Right kidney (tissue), 9 donors: ENCODE measurements around the gene C1RL.

Source experiments
- DNase-seq: peaks from one replicate; pipeline ENCODE4 v3.0.0-alpha.2; 2016
- long read RNA-seq, 8 donors: transcript quantifications; one replicate each; lab custom pipeline, GENCODE V29; 2026

The C1RL gene
- long read RNA-seq, donor 1, partial matches to known transcripts, result 0 of 7 reads
- long read RNA-seq, donor 1, other reads (novel, unspliced or antisense), result 0 of 7 reads
- long read RNA-seq, donor 2, partial matches to known transcripts, result 0 of 4 reads
- long read RNA-seq, donor 2, other reads (novel, unspliced or antisense), result 0 of 4 reads
- long read RNA-seq, donor 3, partial matches to known transcripts, result 0 of 5 reads
- long read RNA-seq, donor 3, other reads (novel, unspliced or antisense), result 0 of 5 reads
- long read RNA-seq, donor 4, partial matches to known transcripts, result 0 of 8 reads
- long read RNA-seq, donor 4, other reads (novel, unspliced or antisense), result 0 of 8 reads
- long read RNA-seq, donor 5, partial matches to known transcripts, result 0 of 6 reads
- long read RNA-seq, donor 5, other reads (novel, unspliced or antisense), result 0 of 6 reads
- long read RNA-seq, donor 6, partial matches to known transcripts, result 0 of 2 reads
- long read RNA-seq, donor 6, other reads (novel, unspliced or antisense), result 0 of 2 reads
- long read RNA-seq, donor 7, partial matches to known transcripts, result 6 of 11 reads
- long read RNA-seq, donor 7, other reads (novel, unspliced or antisense), result 0 of 11 reads
- long read RNA-seq, donor 8, partial matches to known transcripts, result 0 of 2 reads
- long read RNA-seq, donor 8, other reads (novel, unspliced or antisense), result 0 of 2 reads

- peak; percentile 91 for DNase-seq
Measured at GRCh38 chr12:7108796-7109571, at the start of gene C1RL. Gene C1RL (minus strand): TSS chr12:7109214. CDS start chr12:7109180, 34 bp downstream.

GRCh38 chr12:7157391-7157790, 48.4 kb upstream of the C1RL start:
- no peak for DNase-seq

- no peak for DNase-seq
Measured at GRCh38 chr12:7156259-7157197, 47.5 kb upstream of the C1RL start.

- no peak for DNase-seq
Measured at GRCh38 chr12:7155471-7156034, 46.5 kb upstream of the C1RL start.

GRCh38 chr12:7154901-7155470, 46.0 kb upstream of the C1RL start:
- no peak for DNase-seq

- DNase-seq, result no peak
Measured at GRCh38 chr12:7154042-7154441, 45.0 kb upstream of the C1RL start.

- no peak for DNase-seq
Measured at GRCh38 chr12:7152818-7153217, 43.8 kb upstream of the C1RL start.

- no peak for DNase-seq
Measured at GRCh38 chr12:7151532-7151931, 42.5 kb upstream of the C1RL start.

DNA sequence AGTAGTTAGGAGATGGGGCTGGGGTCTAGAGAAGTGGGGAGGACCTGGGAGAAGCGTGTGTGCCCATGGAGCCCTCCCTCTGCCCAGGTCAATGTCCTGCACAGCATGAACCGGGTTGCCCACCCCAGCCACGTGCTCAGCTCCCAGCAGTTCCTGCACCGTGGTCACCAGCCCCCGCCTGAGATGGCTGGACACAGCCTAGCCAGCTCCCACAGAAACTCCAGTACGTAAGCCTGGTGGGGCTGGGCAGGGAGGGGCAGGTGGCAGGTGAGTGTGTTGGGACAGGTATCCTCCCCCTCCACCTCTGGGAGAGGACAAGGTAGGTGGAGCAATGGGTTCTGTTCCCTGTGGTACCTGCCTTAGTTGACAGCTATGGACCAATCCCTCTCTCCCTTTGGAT, 41.8 kb upstream of the C1RL start:
- no peak for DNase-seq

DNA sequence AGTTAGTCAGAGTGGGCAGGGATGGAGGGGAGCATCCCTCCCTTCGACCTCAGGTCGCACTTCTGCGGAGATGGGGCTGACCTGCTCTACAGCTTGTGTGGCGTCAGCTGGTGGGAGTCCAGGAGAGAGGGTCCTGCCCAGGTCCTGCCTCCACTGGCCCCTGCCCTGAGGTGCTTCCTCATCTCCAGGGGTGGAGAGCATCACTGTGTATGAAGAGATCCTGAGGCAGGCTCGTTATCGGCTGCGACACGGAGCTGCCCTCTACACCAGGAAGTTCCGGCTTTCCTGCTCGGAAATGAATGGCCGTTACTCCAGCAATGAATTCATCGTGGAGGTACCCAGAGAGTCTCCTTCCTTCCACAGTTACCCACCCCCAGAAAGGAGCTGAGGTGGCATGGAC, 41.3 kb upstream of the C1RL start:
- DNase-seq, result no peak

DNA sequence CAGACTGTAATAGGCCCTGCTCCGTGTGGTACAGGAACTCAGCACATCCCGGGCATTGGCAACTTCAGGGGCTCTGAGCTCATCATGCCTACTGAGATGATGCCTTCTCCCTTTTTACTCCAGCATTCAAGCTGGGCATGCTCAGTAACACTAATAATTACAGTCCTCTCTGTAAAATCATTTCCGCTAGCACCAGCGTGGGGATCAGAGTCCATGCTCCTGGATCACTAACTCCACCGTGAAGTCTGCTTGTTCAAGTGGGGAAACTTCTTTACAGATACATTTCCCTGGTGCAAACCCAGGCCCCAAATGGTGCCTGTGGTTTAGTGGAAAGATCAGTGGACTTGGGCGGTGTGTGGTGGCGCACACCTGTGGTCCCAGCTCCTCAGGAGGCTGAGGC, 37.9 kb upstream of the C1RL start:
- DNase-seq, result no peak

GRCh38 chr12:7146228-7146627, 37.2 kb upstream of the C1RL start:
- no peak for DNase-seq

DNA sequence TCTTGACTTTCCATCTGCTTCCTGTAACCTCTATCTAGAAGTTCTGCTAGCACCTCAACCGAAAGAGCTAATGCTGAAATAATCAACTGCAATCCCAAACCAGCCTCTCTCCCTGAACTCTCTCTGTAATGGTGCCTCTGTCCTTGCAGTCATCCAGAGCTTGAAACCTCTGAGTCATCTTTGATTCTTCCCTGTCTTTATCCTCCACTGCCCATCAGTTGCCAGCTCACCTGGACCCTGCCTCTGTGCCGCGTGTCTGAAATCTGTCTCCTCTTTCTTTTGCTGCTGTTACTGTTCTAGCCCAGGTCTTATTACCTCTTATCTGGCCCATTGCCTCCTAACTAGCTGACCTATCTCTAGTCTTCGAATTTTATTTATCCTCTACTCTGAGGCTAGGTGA, 36.7 kb upstream of the C1RL start:
- DNase-seq, result no peak

DNA sequence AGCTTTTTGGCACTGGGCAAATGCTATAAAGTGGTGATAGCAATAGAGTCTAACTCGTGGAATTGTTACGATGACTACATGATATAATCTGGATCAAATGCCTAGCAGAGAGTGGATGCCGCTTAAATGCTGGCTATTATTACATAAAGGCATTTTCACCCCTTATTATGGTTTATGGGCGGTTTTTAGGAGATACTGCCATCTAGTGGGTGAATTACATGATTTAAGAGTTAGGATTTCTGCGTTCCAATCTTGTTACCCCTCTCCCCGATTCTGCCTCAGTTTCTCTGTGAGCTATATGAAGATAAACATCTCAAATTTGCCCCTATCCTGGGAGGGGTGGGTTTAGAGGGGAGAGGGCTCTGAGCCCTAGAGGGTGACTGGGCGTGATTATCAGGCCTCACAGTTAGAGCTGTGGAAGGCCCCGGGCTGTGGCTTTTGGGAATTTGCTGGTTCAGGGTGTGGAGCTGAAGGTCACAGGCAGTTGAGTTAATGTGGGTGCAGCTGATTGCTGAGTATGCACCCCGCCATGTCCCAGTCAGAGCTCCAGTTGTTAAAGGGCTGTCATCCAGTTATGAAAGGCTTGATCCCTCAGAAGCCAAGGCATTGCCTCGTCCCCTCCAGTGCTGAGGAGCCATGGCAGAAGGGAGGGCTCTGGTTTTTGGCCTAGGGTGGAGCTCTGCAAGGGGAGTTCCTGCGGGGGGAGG, 35.6 kb upstream of the C1RL start:
- DNase-seq, result no peak

DNA sequence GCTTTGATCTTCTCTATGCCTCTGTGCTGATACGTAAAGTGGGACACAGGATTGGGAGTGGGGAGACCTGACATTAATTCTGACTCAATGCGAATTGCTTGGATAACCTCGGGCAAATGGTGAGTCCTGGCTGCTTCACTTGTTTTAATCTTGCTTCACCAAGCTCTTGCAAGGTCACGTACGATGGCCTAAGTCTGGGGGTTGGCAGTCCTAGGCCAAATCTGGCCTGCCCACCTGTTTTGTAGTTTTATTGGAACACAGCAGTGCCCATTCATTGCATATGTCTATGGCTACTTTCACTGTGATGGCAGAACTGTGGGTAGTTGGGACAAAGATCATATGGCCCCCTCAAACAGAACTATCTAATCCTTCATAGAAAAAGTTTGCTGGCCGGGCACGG, 34.5 kb upstream of the C1RL start:
- no peak for DNase-seq

DNA sequence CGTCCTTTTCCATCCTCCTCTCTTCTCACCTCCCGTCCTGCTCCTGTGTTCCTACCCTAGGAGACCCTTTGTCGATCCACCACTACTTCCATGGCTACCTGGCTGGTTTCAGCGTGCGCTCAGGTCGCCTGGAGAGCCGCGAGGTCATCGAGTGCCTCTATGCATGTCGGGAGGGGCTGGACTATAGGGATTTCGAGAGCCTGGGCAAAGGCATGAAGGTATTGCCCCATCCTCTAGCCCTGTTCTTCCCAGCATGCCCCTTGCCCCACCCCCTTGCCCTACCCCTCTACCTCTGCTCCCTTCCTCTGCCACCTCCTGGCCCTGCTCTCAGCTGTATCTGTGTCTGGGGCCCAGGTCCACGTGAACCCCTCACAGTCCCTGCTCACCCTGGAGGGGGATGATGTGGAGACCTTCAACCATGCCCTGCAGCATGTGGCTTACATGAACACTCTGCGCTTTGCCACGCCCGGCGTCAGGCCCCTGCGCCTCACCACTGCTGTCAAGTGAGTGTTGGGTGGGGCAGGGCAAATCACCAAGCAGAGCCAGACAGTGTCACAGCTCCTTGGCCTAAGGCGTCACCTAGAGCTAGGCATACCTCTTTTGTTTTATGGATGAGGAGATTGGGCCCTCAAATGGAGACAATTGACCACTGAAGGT, 33.9 kb upstream of the C1RL start:
- no peak for DNase-seq

- DNase-seq, result no peak
Measured at GRCh38 chr12:7142056-7142644, 33.1 kb upstream of the C1RL start.

DNA sequence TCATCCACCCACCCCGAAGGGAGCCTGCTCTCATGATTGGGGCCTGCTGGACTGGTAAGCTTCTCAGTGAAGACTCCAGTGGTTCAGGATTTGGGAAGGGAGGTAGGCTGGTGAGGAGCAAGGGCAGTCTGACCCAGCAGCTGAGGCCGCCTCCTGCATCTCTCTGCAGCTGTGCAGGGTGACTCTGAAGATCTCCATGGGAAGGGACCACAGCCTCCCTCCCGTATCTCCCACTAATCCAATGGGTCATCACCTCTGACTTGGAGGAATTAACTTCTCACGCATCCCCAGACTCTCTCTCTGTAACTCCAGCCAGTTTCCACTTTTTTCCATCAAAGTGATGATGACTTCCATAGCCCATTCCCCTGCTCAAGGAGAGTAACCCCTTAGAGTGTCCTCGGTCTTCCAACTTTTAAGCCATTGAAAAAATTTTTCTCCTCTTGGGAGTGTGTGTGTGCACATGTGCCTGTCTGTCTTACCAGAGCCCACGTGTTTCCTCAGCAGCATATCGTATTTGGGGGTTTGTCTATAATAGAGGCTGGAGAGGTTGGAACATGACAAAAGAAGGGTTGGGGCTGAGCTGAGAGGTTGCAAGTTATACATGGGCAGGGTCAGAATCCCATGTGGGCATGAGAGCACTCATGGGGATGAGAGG, 32.5 kb upstream of the C1RL start:
- no peak for DNase-seq

- no peak for DNase-seq
Measured at GRCh38 chr12:7139200-7139599, 30.2 kb upstream of the C1RL start.
